CD4-positive, alpha-beta T cell treated with Interleukin-15 for 4 hours (primary cell): ENCODE data around the gene CAPN11.

Experiments used
- DNase-seq: peaks from one replicate; pipeline ENCODE4 v3.0.0-alpha.2; 2020; ENCODE audit warnings: low spot score

CAPN11 gene

GRCh38 chr6:44156494-44157151 is 2.0 kb upstream of the CAPN11 start:
- DNase-seq, result no peak

GRCh38 chr6:44157152-44157521 is 1.5 kb upstream of the CAPN11 start:
- no peak for DNase-seq

- no peak for DNase-seq
These were observed 3.3 kb downstream of the CAPN11 start for GRCh38 chr6:44161997-44162338.

GRCh38 chr6:44162876-44163625 is 4.4 kb downstream of the CAPN11 start:
- DNase-seq, result no peak

- DNase-seq, result no peak
These were observed 7.5 kb downstream of the CAPN11 start for GRCh38 chr6:44166116-44166515.

GRCh38 chr6:44166591-44167184 is 8.1 kb downstream of the CAPN11 start:
- no peak for DNase-seq

GRCh38 chr6:44167567-44167966 is 8.9 kb downstream of the CAPN11 start:
- DNase-seq, result no peak

- no peak for DNase-seq
These were observed 10.5 kb downstream of the CAPN11 start for GRCh38 chr6:44169154-44169553.

GRCh38 chr6:44169886-44170570 is 11.4 kb downstream of the CAPN11 start:
- DNase-seq, result no peak

GRCh38 chr6:44171899-44172546 is 13.4 kb downstream of the CAPN11 start:
- DNase-seq, result no peak

- DNase-seq, result peak; percentile 78
These were observed 14.3 kb downstream of the CAPN11 start for GRCh38 chr6:44172731-44173500.

GRCh38 chr6:44176130-44176761 is 17.6 kb downstream of the CAPN11 start:
- no peak for DNase-seq

- no peak for DNase-seq
These were observed 18.3 kb downstream of the CAPN11 start for GRCh38 chr6:44176762-44177509.

GRCh38 chr6:44177691-44178423 is 19.2 kb downstream of the CAPN11 start:
- DNase-seq, result no peak

GRCh38 chr6:44178424-44179071 is 19.9 kb downstream of the CAPN11 start:
- DNase-seq, result no peak

GRCh38 chr6:44179072-44179536 is 20.5 kb downstream of the CAPN11 start:
- DNase-seq, result no peak

- DNase-seq, result no peak
These were observed 21.0 kb downstream of the CAPN11 start for GRCh38 chr6:44179648-44180047.

- no peak for DNase-seq
These were observed 21.8 kb downstream of the CAPN11 start for GRCh38 chr6:44180406-44180805.

GRCh38 chr6:44180886-44181285 is 22.3 kb downstream of the CAPN11 start:
- DNase-seq, result no peak
